Kidney (tissue), 14 donors: ENCODE data around the gene C18orf63. TPM values are rescaled to one million over a fixed set of nuclear protein-coding genes. Genes with fewer than 3 reads are reported as not detected.

Source experiments
- DNase-seq, 5 donors: peaks; one replicate each; pipeline ENCODE4 v3.0.0-alpha.2; 2013 to 2020
- FAIRE-seq: peaks from 2 replicates; lab custom pipeline; 2012; peaks lifted over from hg19 to GRCh38; lab: Jason Lieb, UNC
- H3K27ac ChIP-seq, 2 donors: one replicate each; pipeline ENCODE4 v1.7.0; 2013; ENCODE audit warnings: low read depth in 2 of 2, low read length in 2 of 2, inconsistent platforms in 1 of 2
- H3K27me3 ChIP-seq: one replicate; pipeline ENCODE4 v1.7.1; 2013; ENCODE audit warnings: low read length, inconsistent platforms; ENCODE audit not compliant: control insufficient read depth, insufficient read depth
- H3K36me3 ChIP-seq, 3 donors: one replicate each; pipeline versions ENCODE4 v1.7.0 to v1.7.1; 2013; ENCODE audit warnings: low read length in 3 of 3, control low read depth in 1 of 3, inconsistent platforms in 1 of 3; ENCODE audit not compliant: insufficient read depth in 3 of 3, control insufficient read depth in 2 of 3
- H3K4me1 ChIP-seq, 3 donors: one replicate each; pipeline versions ENCODE4 v1.7.0 to v1.7.1; 2013; ENCODE audit warnings: low read length in 3 of 3, inconsistent platforms in 1 of 3, low read depth in 1 of 3; ENCODE audit not compliant: control insufficient read depth in 2 of 3, insufficient read depth in 2 of 3
- H3K4me3 ChIP-seq, 3 donors: one replicate each; pipeline versions ENCODE4 v1.7.0 to v1.8.1; 2013; ENCODE audit warnings: low read length in 3 of 3, control low read depth in 1 of 3, inconsistent platforms in 1 of 3
- H3K9ac ChIP-seq, 3 donors: one replicate each; pipeline versions ENCODE4 v1.7.0 to v1.7.1; 2013; ENCODE audit warnings: low read length in 3 of 3, control low read depth in 1 of 3, inconsistent platforms in 1 of 3
- H3K9me3 ChIP-seq, 3 donors: one replicate each; pipeline versions ENCODE4 v1.7.0 to v1.7.1; 2013; ENCODE audit warnings: low read length in 3 of 3, control low read depth in 1 of 3, inconsistent platforms in 1 of 3; ENCODE audit not compliant: control insufficient read depth in 2 of 3, insufficient read depth in 1 of 3
- intact Hi-C: fragments of 100-400 bp; cut with DNase I; formaldehyde crosslinking; loops from one replicate; pipeline ENCODE4 v1.11.1; 2022
- polyA plus RNA-seq: library from polyadenylated mRNA; stranded (reverse); fragments of 350-450 nt; fragmentation: Illumina TruSeq; extraction: RNeasy Lipid Tissue Mini Kit (QIAGEN cat#74804); gene quantifications from one replicate; pipeline ENCODE4 v1.2.3, GENCODE V29; 2014; ENCODE audit warnings: low read depth, low replicate concordance; ENCODE audit not compliant: insufficient read depth
- total RNA-seq: library from RNA; stranded (reverse); fragmentation: NEBNext Ultra II Directional; extraction: Animal tissue kit (Norgen Biotek cat#: 25700); gene quantifications from one replicate; pipeline ENCODE4 v1.2.1, GENCODE V29; 2021
- TF ChIP-seq, protein P1 (sequence below): IDR thresholded peaks from 3 replicates; pipeline ENCODE4 v1.5.1; 2012; ENCODE audit warnings: mild to moderate bottlenecking, moderate library complexity, borderline replicate concordance; ENCODE audit not compliant: insufficient read depth; ENCODE audit errors: extremely low read depth
- donor health status: control.
- donor health status: control.
- donor health status: control.
- donor health status: control.
- donor health status: control.
- donor health status: DM: yes; HTN: yes; CAD: no.
- donor health status: Normal renal cell carcinoma (clear cell type).

C18orf63 gene
- total and polyA plus RNA-seq, 2 donors from 2014 or later, result not detected

DNA sequence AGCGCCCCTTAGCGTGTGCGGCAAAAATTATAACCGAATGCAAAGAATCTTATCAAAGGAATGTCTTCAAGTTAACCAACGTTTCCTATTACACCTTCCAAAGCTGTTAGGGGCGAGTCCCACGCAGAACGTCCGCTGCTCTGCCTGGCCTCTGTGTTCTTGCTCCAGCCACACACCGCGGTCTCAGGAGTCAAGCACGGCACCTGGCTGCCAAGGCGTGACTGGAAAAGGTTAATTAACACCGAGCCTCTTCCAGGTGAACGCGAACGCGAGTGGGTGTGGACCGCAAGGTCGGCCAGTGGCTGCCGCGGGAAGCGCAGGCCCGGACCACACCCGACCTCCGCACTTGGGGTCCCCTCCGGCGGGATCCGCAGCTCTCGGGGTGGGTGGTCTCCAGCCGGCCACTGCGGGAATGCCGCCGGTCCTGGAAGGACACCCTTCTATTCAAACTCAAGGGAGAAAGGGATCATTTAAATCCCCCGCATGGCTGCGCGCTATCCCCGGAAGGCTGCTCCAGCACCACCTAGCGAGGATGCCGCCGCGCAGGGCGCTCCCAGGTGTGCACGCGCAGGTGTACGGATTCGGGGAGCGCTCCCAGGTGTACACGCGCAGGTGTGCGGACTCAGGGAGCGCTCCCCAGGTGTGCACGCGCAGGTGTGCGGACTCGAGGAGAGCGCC lies 24.7 kb upstream of the C18orf63 start:
- peak; percentile 67 to 87 (median 77) for DNase-seq
- H3K4me1 ChIP-seq, result peaks cover 0 to 17% (median 15%) of the 10 kb centered on the region in 3 donors
- H3K27ac ChIP-seq, result peak overlapping the region; percentile 95 to 96
- H3K27me3 ChIP-seq, result no peaks in the 10 kb centered on the region
- H3K9me3 ChIP-seq, result no peaks in the 10 kb centered on the region
- no peak for FAIRE-seq
- TF ChIP-seq, protein P1, sequence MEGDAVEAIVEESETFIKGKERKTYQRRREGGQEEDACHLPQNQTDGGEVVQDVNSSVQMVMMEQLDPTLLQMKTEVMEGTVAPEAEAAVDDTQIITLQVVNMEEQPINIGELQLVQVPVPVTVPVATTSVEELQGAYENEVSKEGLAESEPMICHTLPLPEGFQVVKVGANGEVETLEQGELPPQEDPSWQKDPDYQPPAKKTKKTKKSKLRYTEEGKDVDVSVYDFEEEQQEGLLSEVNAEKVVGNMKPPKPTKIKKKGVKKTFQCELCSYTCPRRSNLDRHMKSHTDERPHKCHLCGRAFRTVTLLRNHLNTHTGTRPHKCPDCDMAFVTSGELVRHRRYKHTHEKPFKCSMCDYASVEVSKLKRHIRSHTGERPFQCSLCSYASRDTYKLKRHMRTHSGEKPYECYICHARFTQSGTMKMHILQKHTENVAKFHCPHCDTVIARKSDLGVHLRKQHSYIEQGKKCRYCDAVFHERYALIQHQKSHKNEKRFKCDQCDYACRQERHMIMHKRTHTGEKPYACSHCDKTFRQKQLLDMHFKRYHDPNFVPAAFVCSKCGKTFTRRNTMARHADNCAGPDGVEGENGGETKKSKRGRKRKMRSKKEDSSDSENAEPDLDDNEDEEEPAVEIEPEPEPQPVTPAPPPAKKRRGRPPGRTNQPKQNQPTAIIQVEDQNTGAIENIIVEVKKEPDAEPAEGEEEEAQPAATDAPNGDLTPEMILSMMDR, result peak; percentile 38
- H3K4me3 ChIP-seq, result peak overlapping the region; percentile 92 to 97 (median 96)
- peak overlapping the region; percentile 74 to 95 (median 84) for H3K9ac ChIP-seq
- intact Hi-C loops, result no loop called here
- H3K36me3 ChIP-seq, result peaks cover 0 to 13% (median under 1%) of the 10 kb centered on the region in 3 donors

GRCh38 chr18:74291472-74291770 lies 24.2 kb upstream of the C18orf63 start:
- Histone ChIP-seq H3K4me3 (peak overlapping the region; percentile 92 to 97 (median 96)), H3K4me1 (peaks cover 0 to 14% (median 13%) of the 10 kb centered on the region in 3 donors), H3K9ac (peak overlapping the region; percentile 33 to 95 (median 84)), H3K27me3 (no peaks in the 10 kb centered on the region), H3K9me3 (no peaks in the 10 kb centered on the region), H3K36me3 (peaks cover 0 to 11% (median 0%) of the 10 kb centered on the region in 3 donors), H3K27ac (peak overlapping the region; percentile 95 to 96)
- TF ChIP-seq, protein P1, result no peak
- FAIRE-seq (no peak), DNase-seq (no peak)
- intact Hi-C loops, result no loop called here

GRCh38 chr18:74291771-74292540 lies 23.7 kb upstream of the C18orf63 start, which contains the start of gene CYB5A:
CYB5A (minus strand) TSS chr18:74291963; CDS start chr18:74291875, 88 bp downstream.
- peaks cover 0 to 13% (median 10%) of the 10 kb centered on the region in 3 donors for H3K4me1 ChIP-seq
- peak within 1 kb of the TSS; percentile 74 to 95 (median 84) for H3K9ac ChIP-seq
- TF ChIP-seq, protein P1, result no peak
- peak; percentile 99 for DNase-seq
- no peaks in the 10 kb centered on the region for H3K27me3 ChIP-seq
- intact Hi-C loops, result no loop called here
- H3K27ac ChIP-seq, result peak within 1 kb of the TSS; percentile 95 to 96
- H3K36me3 ChIP-seq, result peaks cover 0 to 11% (median 0%) of the 10 kb centered on the region in 3 donors
- peak within 1 kb of the TSS; percentile 93 to 97 (median 96) for H3K4me3 ChIP-seq
- H3K9me3 ChIP-seq, result no peaks in the 10 kb centered on the region
- peak; percentile 96 for FAIRE-seq
